Measurements from ENCODE around the gene CDH13. TPM values are rescaled to one million over a fixed set of nuclear protein-coding genes. Genes with fewer than 3 reads are reported as not detected.

The CDH13 gene
- polyA plus RNA-seq, 1 donor from 2014 or later, result 3.2 TPM

DNA sequence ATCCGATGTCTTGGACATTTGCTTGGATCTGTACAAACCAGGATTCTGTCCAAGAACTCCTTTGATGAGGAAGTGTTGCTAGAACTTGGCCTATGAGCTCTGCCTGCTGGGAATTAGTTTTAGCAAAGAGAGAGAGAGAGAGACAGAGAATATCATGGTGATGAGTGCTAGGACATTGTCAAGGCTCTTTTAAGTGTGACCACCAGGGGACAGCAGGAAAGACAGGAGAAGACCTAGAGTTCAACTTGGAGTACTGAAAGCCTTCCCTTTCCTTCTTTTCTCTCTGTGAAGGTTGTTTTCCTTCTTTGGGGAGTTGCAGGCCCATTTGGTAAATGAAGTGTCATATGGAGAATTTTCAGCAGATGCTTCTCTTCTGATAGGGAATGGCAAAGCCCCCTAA lies 791.8 kb downstream of the CDH13 start:
- Histone ChIP-seq H2AFZ (ENCODE audit: low read depth, low read length) (no peak overlapping the region), H3K9me3 (ENCODE audit: low read length) (no peaks in the 10 kb centered on the region), H3K36me3 (ENCODE audit: insufficient read depth, low read length) (no peaks in the 10 kb centered on the region), H3K9ac (ENCODE audit: low read length) (no peak overlapping the region), H3K27ac (ENCODE audit: low read length) (no peak overlapping the region), H3F3A (ENCODE audit: insufficient read depth, low read length, poor library complexity, severe bottlenecking) (no peaks in the 10 kb centered on the region), H3K27me3 (ENCODE audit: insufficient read depth, low read depth, low read length) (peaks cover 3% of the 10 kb centered on the region), H3K9me2 (ENCODE audit: insufficient read depth, low read length) (no peaks in the 10 kb centered on the region), H4K20me1 (ENCODE audit: insufficient read depth) (no peaks in the 10 kb centered on the region), H3K4me3 (ENCODE audit: low read length) (no peak overlapping the region), H3K79me2 (replicated peaks; ENCODE audit: insufficient read depth, low read length) (no peaks in the 10 kb centered on the region), H3K4me2 (ENCODE audit: low read length) (no peak overlapping the region)
- no peak for TF ChIP-seq TAF1 (IDR thresholded peaks at IDR 0.05; ENCODE audit: low read depth)
- TF ChIP-seq, protein P1, sequence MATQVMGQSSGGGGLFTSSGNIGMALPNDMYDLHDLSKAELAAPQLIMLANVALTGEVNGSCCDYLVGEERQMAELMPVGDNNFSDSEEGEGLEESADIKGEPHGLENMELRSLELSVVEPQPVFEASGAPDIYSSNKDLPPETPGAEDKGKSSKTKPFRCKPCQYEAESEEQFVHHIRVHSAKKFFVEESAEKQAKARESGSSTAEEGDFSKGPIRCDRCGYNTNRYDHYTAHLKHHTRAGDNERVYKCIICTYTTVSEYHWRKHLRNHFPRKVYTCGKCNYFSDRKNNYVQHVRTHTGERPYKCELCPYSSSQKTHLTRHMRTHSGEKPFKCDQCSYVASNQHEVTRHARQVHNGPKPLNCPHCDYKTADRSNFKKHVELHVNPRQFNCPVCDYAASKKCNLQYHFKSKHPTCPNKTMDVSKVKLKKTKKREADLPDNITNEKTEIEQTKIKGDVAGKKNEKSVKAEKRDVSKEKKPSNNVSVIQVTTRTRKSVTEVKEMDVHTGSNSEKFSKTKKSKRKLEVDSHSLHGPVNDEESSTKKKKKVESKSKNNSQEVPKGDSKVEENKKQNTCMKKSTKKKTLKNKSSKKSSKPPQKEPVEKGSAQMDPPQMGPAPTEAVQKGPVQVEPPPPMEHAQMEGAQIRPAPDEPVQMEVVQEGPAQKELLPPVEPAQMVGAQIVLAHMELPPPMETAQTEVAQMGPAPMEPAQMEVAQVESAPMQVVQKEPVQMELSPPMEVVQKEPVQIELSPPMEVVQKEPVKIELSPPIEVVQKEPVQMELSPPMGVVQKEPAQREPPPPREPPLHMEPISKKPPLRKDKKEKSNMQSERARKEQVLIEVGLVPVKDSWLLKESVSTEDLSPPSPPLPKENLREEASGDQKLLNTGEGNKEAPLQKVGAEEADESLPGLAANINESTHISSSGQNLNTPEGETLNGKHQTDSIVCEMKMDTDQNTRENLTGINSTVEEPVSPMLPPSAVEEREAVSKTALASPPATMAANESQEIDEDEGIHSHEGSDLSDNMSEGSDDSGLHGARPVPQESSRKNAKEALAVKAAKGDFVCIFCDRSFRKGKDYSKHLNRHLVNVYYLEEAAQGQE (IDR thresholded peaks at IDR 0.05; ENCODE audit: borderline replicate concordance), result no peak
- TF ChIP-seq MXI1 (conservative IDR thresholded peaks at IDR 0.05; ENCODE audit: poor library complexity, severe bottlenecking), result no peak
- TF ChIP-seq SMC3 (conservative IDR thresholded peaks at IDR 0.05; ENCODE audit: poor library complexity), result no peak
- TF ChIP-seq POLR2AphosphoS5 (IDR thresholded peaks at IDR 0.05), result no peak
- TF ChIP-seq EZH2 (IDR thresholded peaks at IDR 0.05; ENCODE audit: borderline replicate concordance, insufficient read depth, low read length, poor library complexity, severe bottlenecking), result no peak
- TF ChIP-seq, protein P2, sequence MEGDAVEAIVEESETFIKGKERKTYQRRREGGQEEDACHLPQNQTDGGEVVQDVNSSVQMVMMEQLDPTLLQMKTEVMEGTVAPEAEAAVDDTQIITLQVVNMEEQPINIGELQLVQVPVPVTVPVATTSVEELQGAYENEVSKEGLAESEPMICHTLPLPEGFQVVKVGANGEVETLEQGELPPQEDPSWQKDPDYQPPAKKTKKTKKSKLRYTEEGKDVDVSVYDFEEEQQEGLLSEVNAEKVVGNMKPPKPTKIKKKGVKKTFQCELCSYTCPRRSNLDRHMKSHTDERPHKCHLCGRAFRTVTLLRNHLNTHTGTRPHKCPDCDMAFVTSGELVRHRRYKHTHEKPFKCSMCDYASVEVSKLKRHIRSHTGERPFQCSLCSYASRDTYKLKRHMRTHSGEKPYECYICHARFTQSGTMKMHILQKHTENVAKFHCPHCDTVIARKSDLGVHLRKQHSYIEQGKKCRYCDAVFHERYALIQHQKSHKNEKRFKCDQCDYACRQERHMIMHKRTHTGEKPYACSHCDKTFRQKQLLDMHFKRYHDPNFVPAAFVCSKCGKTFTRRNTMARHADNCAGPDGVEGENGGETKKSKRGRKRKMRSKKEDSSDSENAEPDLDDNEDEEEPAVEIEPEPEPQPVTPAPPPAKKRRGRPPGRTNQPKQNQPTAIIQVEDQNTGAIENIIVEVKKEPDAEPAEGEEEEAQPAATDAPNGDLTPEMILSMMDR (IDR thresholded peaks at IDR 0.05; ENCODE audit: poor library complexity, severe bottlenecking), result no peak
- no peak for TF ChIP-seq EP300 (conservative IDR thresholded peaks at IDR 0.05; ENCODE audit: poor library complexity, severe bottlenecking)
- TF ChIP-seq RAD21 (conservative IDR thresholded peaks at IDR 0.05), result no peak

DNA sequence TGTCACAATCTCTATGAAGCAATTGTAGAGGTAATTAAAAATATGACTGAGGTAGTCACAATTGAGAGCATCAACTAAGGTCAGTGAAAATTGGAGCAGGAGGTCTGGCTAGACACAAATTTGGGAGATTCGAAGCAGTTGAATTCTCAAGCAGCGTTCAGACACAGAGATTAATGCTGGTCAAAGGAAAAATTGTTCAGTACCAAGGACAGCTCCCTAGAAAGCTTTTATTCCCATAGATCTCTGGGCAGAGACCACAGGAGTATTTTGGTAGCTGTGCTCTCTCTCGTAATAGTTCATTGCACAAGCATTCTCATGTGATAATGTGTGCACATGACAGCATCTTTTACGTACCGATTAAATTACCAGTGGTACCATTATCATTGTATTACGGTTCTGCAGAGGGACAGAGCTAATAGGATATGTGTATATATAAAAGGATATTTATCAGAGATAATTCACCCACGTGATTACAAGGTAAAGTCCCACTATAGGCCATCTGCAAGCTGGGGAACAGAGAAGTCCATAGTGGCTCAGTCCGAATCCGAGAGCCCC lies 793.5 kb downstream of the CDH13 start:
- no peak overlapping the region for H3K27ac ChIP-seq (ENCODE audit: low read length)
- no peaks in the 10 kb centered on the region for H3F3A ChIP-seq (ENCODE audit: insufficient read depth, low read length, poor library complexity, severe bottlenecking)
- H3K36me3 ChIP-seq (ENCODE audit: insufficient read depth, low read length), result no peaks in the 10 kb centered on the region
- peaks cover 3% of the 10 kb centered on the region for H3K27me3 ChIP-seq (ENCODE audit: insufficient read depth, low read depth, low read length)
- no peak overlapping the region for H2AFZ ChIP-seq (ENCODE audit: low read depth, low read length)
- TF ChIP-seq, protein P1 (IDR thresholded peaks at IDR 0.05; ENCODE audit: borderline replicate concordance), result peak; percentile 76
- TF ChIP-seq RAD21 (conservative IDR thresholded peaks at IDR 0.05) (no peak), EZH2 (IDR thresholded peaks at IDR 0.05; ENCODE audit: borderline replicate concordance, insufficient read depth, low read length, poor library complexity, severe bottlenecking) (no peak)
- no peak overlapping the region for H3K9ac ChIP-seq (ENCODE audit: low read length)
- H3K79me2 ChIP-seq (replicated peaks; ENCODE audit: insufficient read depth, low read length), result no peaks in the 10 kb centered on the region
- H4K20me1 ChIP-seq (ENCODE audit: insufficient read depth), result no peaks in the 10 kb centered on the region
- no peaks in the 10 kb centered on the region for H3K9me3 ChIP-seq (ENCODE audit: low read length)
- H3K9me2 ChIP-seq (ENCODE audit: insufficient read depth, low read length), result no peaks in the 10 kb centered on the region
- H3K4me3 ChIP-seq (ENCODE audit: low read length), result no peak overlapping the region
- H3K4me2 ChIP-seq (ENCODE audit: low read length), result no peak overlapping the region

All from neural cell (in vitro differentiated cells).